ENCODE results near the gene PHC2. TPM values are rescaled to one million over a fixed set of nuclear protein-coding genes. Genes with fewer than 3 reads are reported as not detected.

The PHC2 gene
- total RNA-seq, 2 donors from 2014 or later, result 98.3 to 127 TPM

DNA sequence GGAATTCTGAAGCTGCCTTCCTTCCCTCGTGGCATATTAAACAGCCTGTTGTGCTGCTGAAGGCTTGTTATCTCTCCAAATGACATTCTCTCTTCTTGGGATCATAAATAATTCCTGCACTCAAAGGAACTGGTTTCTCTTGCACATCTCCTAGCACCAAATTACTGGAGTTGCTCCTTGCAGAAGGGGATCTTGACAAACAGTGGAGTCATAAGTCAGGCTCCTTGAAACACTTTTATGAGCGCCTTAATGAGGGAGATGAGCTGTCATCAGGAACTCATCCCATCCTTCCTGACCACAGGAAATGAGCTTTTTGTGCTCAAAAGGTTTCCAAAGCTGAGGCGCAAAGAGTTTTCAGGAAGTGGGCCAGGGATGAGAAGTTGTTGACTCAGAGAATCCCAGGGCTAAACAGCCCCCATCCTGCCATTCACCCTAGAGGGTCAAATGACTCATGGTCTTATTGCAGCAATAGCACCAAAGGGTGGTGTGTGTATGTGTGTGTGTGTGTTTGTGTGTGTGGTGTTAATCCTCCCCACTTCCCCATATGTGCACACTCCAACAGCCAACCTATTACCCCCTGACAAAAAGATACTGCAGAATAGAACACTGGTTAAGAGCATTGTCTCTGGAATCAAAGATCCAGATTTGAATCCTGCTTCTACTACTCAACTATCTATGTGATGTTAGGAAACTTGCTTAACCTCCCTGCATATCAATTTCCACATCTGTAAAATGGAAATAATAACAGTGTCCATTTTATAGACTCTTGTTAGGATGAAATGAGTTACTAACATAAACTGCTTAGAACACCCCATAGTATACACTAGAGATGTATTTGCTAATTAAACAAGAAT lies 2.8 kb upstream of the PHC2 start:
- intact Hi-C loops (cut with DNase I), result loop anchor here in 1 of 2 donors (1.0 kb wide), 1 partner anchor 41 kb away; no protein-coding TSS in a partner anchor
- DNase-seq (ENCODE audit: low spot score), result no peak

DNA sequence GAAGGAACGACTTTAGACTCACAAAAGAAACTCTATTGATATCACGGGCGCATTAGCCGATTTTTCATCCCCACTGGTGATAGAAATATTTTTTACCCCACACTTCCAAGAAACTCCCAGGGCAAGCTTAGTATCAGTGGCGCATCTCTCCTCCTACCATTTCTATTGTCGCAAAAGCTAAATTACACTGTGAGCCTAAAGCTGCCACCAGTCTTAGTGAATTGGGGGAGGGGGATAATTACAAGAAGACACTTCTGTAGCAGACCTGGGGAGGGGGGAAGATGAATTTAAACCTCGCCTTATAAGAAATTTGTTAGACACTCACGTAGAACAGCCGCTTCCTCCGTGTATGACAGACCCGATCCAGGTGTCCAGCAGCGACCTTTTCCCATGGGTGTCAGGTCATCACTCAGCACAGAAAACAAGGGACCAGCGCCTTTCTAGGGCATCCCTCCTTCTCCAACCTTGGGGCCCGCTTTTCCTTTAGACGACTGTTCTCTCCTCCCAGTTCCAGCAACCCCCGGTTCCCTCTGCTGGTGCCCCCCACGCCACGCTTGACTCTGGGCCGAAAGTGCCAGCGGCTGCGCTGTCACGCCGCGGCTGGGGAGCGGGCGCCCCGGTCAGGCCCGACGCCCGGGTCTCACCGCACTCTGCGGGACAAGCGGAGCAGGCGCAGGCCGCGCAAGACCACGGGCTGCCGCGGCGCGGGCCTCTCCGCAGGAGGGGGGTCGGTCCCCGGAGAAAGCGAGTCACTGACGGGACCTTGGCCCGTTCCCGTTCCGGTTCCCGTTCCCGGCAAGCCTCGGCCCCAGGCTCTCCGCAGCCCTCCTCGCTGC lies 821 bp downstream of the PHC2 start:
- intact Hi-C loops (cut with DNase I), result no loop called here
- no peak for DNase-seq (ENCODE audit: low spot score)

- intact Hi-C loops (cut with DNase I), result no loop called here
- DNase-seq (ENCODE audit: low spot score), result no peak
These were observed 1.6 kb downstream of the PHC2 start for GRCh38 chr1:33429332-33429731.

DNA sequence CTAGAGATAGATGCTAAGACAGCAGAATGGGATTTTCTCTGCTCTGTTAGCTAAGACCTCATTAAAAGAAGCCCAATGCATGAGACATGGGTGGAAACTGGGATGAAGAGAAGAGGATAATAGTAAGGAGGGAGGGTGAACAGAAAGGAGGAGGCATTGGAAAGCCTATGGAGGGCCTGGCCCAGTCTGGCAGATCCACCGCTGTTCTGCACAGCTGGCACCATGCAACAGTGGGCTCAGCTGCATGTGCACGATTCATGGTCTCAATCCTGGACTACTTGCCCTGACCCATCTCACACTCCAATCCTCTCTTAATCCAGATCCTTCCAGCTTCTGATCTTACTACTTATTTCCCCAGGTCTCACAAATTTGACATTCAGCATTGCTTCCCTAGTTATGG lies 2.2 kb downstream of the PHC2 start:
- intact Hi-C loops (cut with DNase I), result no loop called here

DNA sequence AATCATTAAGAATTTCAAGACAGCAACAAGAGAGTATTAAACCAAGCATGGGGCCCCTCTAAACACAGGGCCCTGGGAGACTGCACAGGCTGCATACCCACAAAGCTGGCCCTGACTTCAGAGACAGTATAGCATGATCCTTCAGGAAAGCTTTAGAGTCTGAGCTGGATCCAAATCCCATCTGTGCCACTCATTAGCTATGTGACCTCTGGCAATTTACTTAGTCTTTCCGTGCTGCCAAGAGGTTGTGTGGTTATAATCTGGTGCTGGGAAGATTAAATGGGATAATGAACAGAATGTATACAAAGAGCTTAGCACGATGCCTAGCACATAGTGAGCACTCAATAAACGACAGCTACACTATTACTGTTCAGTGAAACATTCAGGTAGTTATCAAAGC lies 4.0 kb downstream of the PHC2 start:
- DNase-seq (ENCODE audit: low spot score), result no peak
- intact Hi-C loops (cut with DNase I), result no loop called here

More for the DNA sequence above, 2.2 kb downstream of the PHC2 start:
- no peak for DNase-seq (ENCODE audit: low spot score)

DNA sequence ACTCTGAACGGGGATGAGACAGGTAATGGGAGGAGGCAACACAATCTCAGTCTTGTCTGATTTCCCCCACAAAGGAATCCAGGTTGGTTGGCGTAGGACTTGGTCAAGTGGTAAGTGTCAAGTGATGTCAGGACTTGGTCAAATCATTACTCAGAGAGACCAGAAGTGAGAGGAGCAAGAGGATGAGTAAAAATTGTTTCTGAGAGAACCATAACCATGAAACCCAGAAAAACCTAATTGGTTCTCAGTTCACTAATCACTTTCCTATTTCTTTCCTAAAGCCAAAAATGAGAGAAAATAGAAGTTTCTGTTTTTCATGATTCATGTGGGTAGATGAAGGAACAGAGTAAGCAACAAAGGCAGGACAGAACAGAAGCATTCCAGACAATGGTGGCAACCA lies 5.0 kb downstream of the PHC2 start:
- intact Hi-C loops (cut with DNase I), result no loop called here
- no peak for DNase-seq (ENCODE audit: low spot score)

- DNase-seq (ENCODE audit: low spot score), result no peak
- intact Hi-C loops (cut with DNase I), result no loop called here
These were observed 6.3 kb downstream of the PHC2 start for GRCh38 chr1:33424610-33425009.

- no peak for DNase-seq (ENCODE audit: low spot score)
- intact Hi-C loops (cut with DNase I), result no loop called here
These were observed 6.7 kb downstream of the PHC2 start for GRCh38 chr1:33424205-33424604.

GRCh38 chr1:33420870-33421775 lies 9.8 kb downstream of the PHC2 start:
- DNase-seq (ENCODE audit: low spot score), result no peak
- intact Hi-C loops (cut with DNase I), result no loop called here

DNA sequence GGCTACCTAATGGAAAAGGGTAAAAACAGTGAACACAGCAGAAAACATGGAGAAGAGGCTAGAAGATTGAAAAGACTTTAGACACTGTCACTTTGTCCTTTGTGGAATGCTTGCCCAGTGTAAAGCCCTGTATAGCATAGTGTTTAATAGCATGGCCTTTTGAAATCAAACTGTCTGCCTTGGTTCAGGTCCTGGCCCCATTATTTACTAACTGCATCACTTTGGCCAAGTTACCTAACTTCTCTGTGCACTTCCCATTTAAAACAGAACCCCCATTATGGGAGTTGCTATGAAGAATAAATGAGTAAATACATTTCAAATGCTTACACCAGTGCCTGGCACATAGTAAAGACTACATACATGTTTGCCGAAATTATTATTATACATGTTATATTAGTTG lies 12.1 kb downstream of the PHC2 start:
- DNase-seq (ENCODE audit: low spot score), result no peak
- intact Hi-C loops (cut with DNase I), result no loop called here

- intact Hi-C loops (cut with DNase I), result no loop called here
- DNase-seq (ENCODE audit: low spot score), result no peak
These were observed 16.0 kb downstream of the PHC2 start for GRCh38 chr1:33414879-33415278.

- DNase-seq (ENCODE audit: low spot score), result no peak
- intact Hi-C loops (cut with DNase I), result no loop called here
These were observed 20.7 kb downstream of the PHC2 start for GRCh38 chr1:33410091-33410701.

GRCh38 chr1:33408093-33408436 lies 22.8 kb downstream of the PHC2 start:
- intact Hi-C loops (cut with DNase I), result no loop called here
- DNase-seq (ENCODE audit: low spot score), result no peak

- no peak for DNase-seq (ENCODE audit: low spot score)
- intact Hi-C loops (cut with DNase I), result no loop called here
These were observed 23.4 kb downstream of the PHC2 start for GRCh38 chr1:33407352-33408092.

- intact Hi-C loops (cut with DNase I), result no loop called here
- DNase-seq (ENCODE audit: low spot score), result no peak
These were observed 28.7 kb downstream of the PHC2 start for GRCh38 chr1:33402206-33402605.

DNA sequence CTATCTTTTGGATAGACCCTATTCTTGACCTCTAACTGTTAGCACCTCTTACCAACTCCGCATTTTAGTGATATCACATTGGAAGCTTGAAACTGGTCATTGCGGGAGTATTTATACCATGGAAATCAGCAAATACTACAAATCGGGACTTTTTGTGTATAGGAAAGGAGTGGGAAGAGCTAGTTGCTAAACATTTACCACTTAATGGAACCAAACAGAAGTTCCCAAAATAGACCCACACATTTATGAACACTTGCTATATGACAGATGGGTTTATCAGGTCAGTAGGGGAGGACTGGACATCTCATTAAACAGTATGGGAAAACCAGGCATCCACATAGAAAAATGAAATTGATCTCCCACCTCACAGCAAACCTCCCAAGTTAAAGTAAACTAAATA lies 29.4 kb downstream of the PHC2 start:
- DNase-seq (ENCODE audit: low spot score), result no peak
- intact Hi-C loops (cut with DNase I), result no loop called here

- intact Hi-C loops (cut with DNase I), result no loop called here
- DNase-seq (ENCODE audit: low spot score), result no peak
These were observed 30.6 kb downstream of the PHC2 start for GRCh38 chr1:33400153-33400911.

- no peak for DNase-seq (ENCODE audit: low spot score)
- intact Hi-C loops (cut with DNase I), result no loop called here
These were observed 31.5 kb downstream of the PHC2 start for GRCh38 chr1:33399375-33399774.

Data from posterior vena cava (tissue), 2 donors.